Measurements from ENCODE around the gene ZNF319. TPM values are rescaled to one million over a fixed set of nuclear protein-coding genes. Genes with fewer than 3 reads are reported as not detected.

Gene ZNF319
- polyA plus RNA-seq, 1 donor (not counting 4 experiments of a cell fraction or from before 2014, with no cell fraction given) = 3.3 TPM

DNA sequence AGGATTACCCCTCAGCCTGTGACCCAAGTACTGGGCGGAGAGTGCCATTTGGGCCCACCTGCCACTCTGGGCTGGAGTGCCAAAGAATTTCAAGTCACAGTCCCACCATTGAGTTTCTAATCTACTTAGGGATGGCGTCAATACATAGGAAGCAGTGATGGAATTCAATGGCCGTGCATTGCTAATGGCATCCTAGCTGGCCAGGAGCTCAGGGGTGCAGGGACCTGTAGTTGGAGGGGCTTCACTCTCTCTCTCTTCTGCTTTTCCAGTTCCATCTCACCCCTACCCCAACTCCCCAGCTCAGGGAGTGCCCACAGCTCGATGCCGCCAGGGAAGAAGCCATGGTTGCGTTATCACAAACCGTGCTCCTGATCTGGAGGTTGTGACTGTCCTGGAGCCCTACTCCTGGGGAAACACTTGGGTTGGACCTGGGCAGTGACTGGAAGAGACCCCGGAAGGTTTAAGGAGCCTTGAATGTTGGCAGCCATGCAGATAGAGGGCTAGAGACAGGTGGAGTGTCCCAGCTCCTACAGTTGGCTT lies 27.5 kb upstream of the ZNF319 start:
- H3K79me2 ChIP-seq (ENCODE audit: control insufficient read depth, insufficient read depth, low read length) = no peaks in the 10 kb centered on the region
- H3K9ac ChIP-seq (ENCODE audit: control insufficient read depth, extremely low read depth, insufficient read depth, low read length) = no peak overlapping the region
- H3K4me2 ChIP-seq (ENCODE audit: control insufficient read depth, extremely low read depth, insufficient read depth, low read depth, low read length) = no peak overlapping the region
- no peaks in the 10 kb centered on the region for H3K27me3 ChIP-seq (ENCODE audit: control insufficient read depth, extremely low read depth, insufficient read depth, low read length)
- TF ChIP-seq, protein P1, sequence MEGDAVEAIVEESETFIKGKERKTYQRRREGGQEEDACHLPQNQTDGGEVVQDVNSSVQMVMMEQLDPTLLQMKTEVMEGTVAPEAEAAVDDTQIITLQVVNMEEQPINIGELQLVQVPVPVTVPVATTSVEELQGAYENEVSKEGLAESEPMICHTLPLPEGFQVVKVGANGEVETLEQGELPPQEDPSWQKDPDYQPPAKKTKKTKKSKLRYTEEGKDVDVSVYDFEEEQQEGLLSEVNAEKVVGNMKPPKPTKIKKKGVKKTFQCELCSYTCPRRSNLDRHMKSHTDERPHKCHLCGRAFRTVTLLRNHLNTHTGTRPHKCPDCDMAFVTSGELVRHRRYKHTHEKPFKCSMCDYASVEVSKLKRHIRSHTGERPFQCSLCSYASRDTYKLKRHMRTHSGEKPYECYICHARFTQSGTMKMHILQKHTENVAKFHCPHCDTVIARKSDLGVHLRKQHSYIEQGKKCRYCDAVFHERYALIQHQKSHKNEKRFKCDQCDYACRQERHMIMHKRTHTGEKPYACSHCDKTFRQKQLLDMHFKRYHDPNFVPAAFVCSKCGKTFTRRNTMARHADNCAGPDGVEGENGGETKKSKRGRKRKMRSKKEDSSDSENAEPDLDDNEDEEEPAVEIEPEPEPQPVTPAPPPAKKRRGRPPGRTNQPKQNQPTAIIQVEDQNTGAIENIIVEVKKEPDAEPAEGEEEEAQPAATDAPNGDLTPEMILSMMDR (optimal IDR thresholded peaks at IDR 0.05 in 1 of 3, IDR thresholded peaks at IDR 0.05 in 1 of 3, conservative IDR thresholded peaks at IDR 0.05 in 1 of 3; ENCODE audit: extremely low read depth in 1 of 3, insufficient read depth in 2 of 3, low read length in 3 of 3) = no peak
- TF ChIP-seq EZH2 (IDR thresholded peaks at IDR 0.05; ENCODE audit: low read length) = no peak
- H3K4me3 ChIP-seq (ENCODE audit: control insufficient read depth in 2 of 3, extremely low read depth in 1 of 3, insufficient read depth in 2 of 3, low read depth in 1 of 3, low read length in 3 of 3) = no peak overlapping the region
- H3K9me1 ChIP-seq (ENCODE audit: control insufficient read depth, extremely low read depth, insufficient read depth, low read length) = no peaks in the 10 kb centered on the region
- dilution Hi-C loops (cut with MboI; ENCODE audit: extremely low pct_ligation_motif_present, low sequenced_read_pairs) = no loop called here
- DNase-seq (ENCODE audit: low read depth, low spot score) (no peak), FAIRE-seq (no peak)
- no peak overlapping the region for H2AFZ ChIP-seq (ENCODE audit: control insufficient read depth, low read length)
- H3K4me1 ChIP-seq (ENCODE audit: control insufficient read depth, extremely low read depth, insufficient read depth, low read length) = peaks cover 19% of the 10 kb centered on the region
- H3K27ac ChIP-seq (ENCODE audit: control insufficient read depth, insufficient read depth, low read length) = no peak overlapping the region
- no peaks in the 10 kb centered on the region for H3K36me3 ChIP-seq (ENCODE audit: control insufficient read depth in 2 of 2, extremely low read depth in 1 of 2, insufficient read depth in 2 of 2, low read length in 2 of 2)
- no peaks in the 10 kb centered on the region for H3K9me3 ChIP-seq (ENCODE audit: control insufficient read depth, low read depth, low read length)
- H4K20me1 ChIP-seq (ENCODE audit: control insufficient read depth, extremely low read depth, insufficient read depth, low read length) = no peaks in the 10 kb centered on the region

DNA sequence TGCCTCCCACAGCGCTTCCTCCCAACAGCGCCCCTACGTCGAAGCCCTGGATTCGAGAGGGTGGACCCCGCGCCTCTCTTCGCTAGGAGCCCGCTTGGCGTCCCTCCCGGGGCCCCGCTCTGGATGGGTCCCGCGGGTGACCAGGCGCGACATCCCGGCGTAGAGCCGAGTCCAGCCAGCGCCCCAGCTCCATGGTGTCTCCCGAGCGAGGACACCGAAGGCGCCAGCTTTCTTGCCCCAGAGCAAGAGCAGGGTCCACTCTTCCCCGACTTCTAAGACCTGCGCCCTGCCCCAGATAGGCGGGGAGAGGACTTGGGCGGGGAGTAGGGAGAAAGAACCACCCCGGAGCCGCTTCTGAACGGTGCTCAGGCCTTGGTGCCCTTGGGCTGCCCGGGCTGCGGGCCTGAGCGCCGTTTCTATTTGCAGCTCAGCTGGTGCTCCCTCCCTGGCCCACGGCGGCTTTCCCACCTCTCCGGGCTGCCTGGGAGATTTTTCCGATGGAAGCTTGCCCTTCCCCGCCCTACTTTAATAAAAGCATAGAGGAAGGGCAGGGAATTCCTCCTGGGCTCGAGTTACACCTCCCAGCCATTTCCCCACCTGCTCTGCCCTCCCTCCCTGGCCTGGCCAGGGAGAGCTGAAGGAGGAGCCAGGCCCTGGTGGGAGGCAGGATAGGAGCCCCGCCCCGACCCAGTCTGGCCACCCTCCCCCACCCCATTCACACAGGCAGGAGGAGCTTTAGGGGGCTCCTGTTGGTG lies 26.9 kb upstream of the ZNF319 start:
- no peaks in the 10 kb centered on the region for H3K27me3 ChIP-seq (ENCODE audit: control insufficient read depth, extremely low read depth, insufficient read depth, low read length)
- no peak overlapping the region for H3K9ac ChIP-seq (ENCODE audit: control insufficient read depth, extremely low read depth, insufficient read depth, low read length)
- H3K27ac ChIP-seq (ENCODE audit: control insufficient read depth, insufficient read depth, low read length) = no peak overlapping the region
- peak overlapping the region; percentile 58 to 72 (median 69) for H3K4me3 ChIP-seq (ENCODE audit: control insufficient read depth in 2 of 3, extremely low read depth in 1 of 3, insufficient read depth in 2 of 3, low read depth in 1 of 3, low read length in 3 of 3)
- peak overlapping the region; percentile 80 for H2AFZ ChIP-seq (ENCODE audit: control insufficient read depth, low read length)
- peaks cover 25% of the 10 kb centered on the region for H3K4me1 ChIP-seq (ENCODE audit: control insufficient read depth, extremely low read depth, insufficient read depth, low read length)
- no peak for FAIRE-seq
- no peaks in the 10 kb centered on the region for H3K9me3 ChIP-seq (ENCODE audit: control insufficient read depth, low read depth, low read length)
- no peak for DNase-seq (ENCODE audit: low read depth, low spot score)
- no peaks in the 10 kb centered on the region for H3K9me1 ChIP-seq (ENCODE audit: control insufficient read depth, extremely low read depth, insufficient read depth, low read length)
- peaks cover under 1% of the 10 kb centered on the region for H4K20me1 ChIP-seq (ENCODE audit: control insufficient read depth, extremely low read depth, insufficient read depth, low read length)
- TF ChIP-seq EZH2 (IDR thresholded peaks at IDR 0.05; ENCODE audit: low read length) = no peak
- TF ChIP-seq, protein P1 (optimal IDR thresholded peaks at IDR 0.05 in 1 of 3, IDR thresholded peaks at IDR 0.05 in 1 of 3, conservative IDR thresholded peaks at IDR 0.05 in 1 of 3; ENCODE audit: extremely low read depth in 1 of 3, insufficient read depth in 2 of 3, low read length in 3 of 3) = no peak
- H3K4me2 ChIP-seq (ENCODE audit: control insufficient read depth, extremely low read depth, insufficient read depth, low read depth, low read length) = peak overlapping the region; percentile 91
- no peaks in the 10 kb centered on the region for H3K36me3 ChIP-seq (ENCODE audit: control insufficient read depth in 2 of 2, extremely low read depth in 1 of 2, insufficient read depth in 2 of 2, low read length in 2 of 2)
- H3K79me2 ChIP-seq (ENCODE audit: control insufficient read depth, insufficient read depth, low read length) = no peaks in the 10 kb centered on the region
- dilution Hi-C loops (cut with MboI; ENCODE audit: extremely low pct_ligation_motif_present, low sequenced_read_pairs) = no loop called here

Data from keratinocyte (primary cell).